Ovary (tissue), 3 donors: Measurements from ENCODE around the gene DPT.

Experiments used
- CTCF ChIP-seq, 3 donors: fragments of 450-650 bp in 2 of 3; fragments of 200-600 bp in 1 of 3; IDR thresholded peaks; one replicate each; pipeline versions ENCODE4 v1.5.1 to v1.8.0; 2016 to 2022; ENCODE audit warnings: antibody characterized with exemption in 3 of 3, mild to moderate bottlenecking in 1 of 3
- EP300 ChIP-seq: sonication (generic); formaldehyde crosslinking; IDR thresholded peaks from one replicate; pipeline ENCODE4 v1.6.1; 2017; ENCODE audit warnings: antibody characterized with exemption
- POLR2A ChIP-seq: fragments of 450-650 bp; IDR thresholded peaks from one replicate; pipeline ENCODE4 v1.6.1; 2017; ENCODE audit warnings: antibody characterized with exemption, mild to moderate bottlenecking, moderate library complexity
- donor health status: DM: no; HTN: no; CAD: no.

GRCh38 chr1:168763031-168763430, 34.0 kb upstream of the DPT start:
- TF ChIP-seq CTCF (IDR thresholded peaks at IDR 0.05) (no peak), POLR2A (no peak), EP300 (no peak)
